Smooth muscle cell of the coronary artery (primary cell): ENCODE data around the gene VPS13A. TPM values are rescaled to one million over a fixed set of nuclear protein-coding genes. Genes with fewer than 3 reads are reported as not detected.

ENCODE experiments used
- total RNA-seq: library from RNA; depleted of rRNA; stranded (reverse); fragments of >200 nt; gene quantifications from 2 replicates; pipeline ENCODE4 v1.2.3, GENCODE V29; 2014; ENCODE audit warnings: low replicate concordance

VPS13A gene
- 13.4 and 17.6 TPM in 2 replicates for total RNA-seq

GRCh38 chr9:77177143-77177893 lies at the start of gene VPS13A:
Gene VPS13A, plus strand, starts transcription at chr9:77177534. Its CDS starts 171 bp downstream, at chr9:77177705.

Other genes with a start within 250 kb of the VPS13A start
- not detected in 2 replicates for gene FOXB2, start 157.9 kb upstream of the VPS13A start, total RNA-seq